HS-5 (cell line): ENCODE measurements around the gene GPR107.

Experiments used
- DNase-seq: peaks from one replicate; pipeline ENCODE4 v3.0.0-alpha.2; 2012; ENCODE audit warnings: low read depth

GPR107 gene

DNA sequence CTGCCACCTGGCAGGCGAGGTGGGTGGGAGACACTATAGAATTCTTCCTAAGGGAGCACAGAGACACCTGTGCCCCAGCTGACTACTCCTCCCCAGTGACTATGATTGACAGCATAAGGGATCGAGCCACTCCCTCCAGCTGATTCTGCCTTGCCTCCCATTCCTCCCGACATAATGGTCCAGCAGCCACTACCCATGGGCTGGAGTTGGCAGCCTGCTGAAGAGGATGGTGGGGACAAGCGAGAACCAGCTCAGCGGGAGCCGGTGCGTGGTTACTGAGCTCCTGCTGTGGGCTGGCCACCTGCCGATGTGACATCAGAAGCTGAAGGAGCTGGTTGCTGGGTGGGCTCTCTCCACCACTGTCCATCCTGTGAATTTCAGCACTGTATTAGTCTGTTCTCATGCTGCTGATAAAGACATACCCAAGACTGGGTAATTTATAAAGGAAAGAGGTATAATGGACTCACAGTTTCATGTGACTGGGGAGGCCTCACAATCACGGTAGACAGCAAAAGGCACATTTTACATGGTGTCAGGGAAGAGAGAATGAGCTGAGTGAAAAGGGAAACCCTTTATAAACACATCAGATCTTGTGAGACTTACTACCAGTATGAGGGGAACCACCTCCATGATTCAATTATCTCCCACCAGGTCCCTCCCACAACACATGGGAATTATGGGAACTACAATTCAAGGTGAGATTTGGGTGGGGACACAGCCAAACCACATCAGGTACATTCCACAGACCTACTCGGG, 106.4 kb downstream of the GPR107 start:
- DNase-seq, result no peak

DNA sequence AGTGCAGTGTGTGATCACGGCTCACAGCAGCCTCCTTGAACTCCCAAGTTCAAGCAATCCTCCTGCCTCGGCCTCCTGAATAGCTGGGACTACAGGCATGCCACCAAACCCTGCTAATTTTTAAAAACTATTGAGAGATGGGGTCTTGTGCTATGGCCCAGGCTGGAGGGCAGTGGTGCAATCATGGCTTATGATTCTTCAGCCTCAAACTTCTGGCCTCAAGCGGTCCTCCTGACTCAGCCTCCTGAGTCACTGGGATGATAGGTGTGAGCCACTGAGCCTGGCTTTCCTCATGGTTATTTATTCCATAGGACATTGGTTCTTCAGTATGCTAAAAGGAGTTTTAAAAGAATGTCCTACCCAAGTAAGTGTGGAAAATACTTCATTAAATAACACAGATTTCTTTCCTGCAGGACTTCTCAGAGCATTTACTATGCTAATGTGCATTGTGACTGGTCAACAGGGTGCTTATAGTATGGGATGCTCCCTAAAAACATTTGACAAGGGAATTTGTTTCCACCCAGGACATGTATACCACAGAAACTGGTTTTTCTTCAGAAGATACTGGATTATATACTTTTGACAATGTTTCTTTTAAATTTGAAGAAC, 107.3 kb downstream of the GPR107 start:
- no peak for DNase-seq

DNA sequence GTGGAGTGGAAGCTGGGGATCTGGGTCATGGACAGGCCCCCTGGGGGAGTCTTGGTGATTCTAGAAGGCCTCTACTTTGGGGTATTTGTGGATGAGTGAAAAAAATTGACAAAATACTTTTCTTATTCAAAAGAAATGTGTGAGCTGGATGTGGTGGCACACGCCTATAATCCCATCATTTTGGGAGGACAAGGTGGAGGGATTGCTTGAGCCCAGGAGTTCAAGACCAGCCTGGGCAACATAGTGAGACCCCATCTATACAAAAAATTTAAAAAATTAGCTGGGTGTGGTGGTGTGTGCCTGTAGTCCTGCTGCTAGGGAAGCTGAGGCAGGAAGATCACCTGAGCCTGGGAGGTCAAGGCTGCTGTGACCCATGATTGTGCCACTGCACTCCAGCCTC, 111.9 kb downstream of the GPR107 start:
- no peak for DNase-seq

DNA sequence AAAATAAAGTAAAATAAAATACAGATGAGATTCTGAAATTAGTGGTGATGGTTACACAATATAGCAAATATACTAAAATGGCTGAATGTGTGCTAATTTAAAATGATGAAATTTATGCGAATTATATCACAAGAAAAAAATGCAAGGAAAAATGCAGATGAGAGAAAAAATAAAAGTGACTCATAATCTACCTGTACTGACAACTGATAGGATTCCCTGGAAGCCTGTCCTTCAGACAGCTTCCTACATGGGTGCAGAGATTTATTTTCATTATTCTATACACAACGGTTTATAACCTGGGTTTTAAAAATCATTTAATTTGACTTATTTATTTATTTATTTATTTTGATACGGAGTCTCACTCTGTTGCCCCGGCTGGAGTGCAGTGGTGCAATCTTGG, 112.7 kb downstream of the GPR107 start:
- no peak for DNase-seq

DNA sequence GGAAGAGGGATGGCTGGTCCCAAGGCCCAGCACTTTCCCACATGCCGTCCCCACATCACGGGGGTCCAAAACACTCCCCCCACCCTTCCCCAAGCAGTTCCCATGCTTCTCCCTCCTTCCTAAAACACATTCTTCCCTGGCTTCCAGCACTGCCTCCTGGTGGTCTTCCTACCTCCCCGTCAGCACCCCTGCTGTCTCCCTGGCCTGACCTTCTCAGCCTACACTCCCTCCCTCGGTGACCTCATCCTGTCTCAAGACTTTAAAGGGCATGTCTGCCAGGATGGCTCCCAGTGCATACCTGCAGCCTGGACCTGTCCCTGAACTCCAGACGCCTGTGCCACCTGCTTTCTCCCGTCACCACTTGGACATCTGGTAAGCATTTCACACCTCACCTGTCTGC, 114.2 kb downstream of the GPR107 start:
- no peak for DNase-seq

DNA sequence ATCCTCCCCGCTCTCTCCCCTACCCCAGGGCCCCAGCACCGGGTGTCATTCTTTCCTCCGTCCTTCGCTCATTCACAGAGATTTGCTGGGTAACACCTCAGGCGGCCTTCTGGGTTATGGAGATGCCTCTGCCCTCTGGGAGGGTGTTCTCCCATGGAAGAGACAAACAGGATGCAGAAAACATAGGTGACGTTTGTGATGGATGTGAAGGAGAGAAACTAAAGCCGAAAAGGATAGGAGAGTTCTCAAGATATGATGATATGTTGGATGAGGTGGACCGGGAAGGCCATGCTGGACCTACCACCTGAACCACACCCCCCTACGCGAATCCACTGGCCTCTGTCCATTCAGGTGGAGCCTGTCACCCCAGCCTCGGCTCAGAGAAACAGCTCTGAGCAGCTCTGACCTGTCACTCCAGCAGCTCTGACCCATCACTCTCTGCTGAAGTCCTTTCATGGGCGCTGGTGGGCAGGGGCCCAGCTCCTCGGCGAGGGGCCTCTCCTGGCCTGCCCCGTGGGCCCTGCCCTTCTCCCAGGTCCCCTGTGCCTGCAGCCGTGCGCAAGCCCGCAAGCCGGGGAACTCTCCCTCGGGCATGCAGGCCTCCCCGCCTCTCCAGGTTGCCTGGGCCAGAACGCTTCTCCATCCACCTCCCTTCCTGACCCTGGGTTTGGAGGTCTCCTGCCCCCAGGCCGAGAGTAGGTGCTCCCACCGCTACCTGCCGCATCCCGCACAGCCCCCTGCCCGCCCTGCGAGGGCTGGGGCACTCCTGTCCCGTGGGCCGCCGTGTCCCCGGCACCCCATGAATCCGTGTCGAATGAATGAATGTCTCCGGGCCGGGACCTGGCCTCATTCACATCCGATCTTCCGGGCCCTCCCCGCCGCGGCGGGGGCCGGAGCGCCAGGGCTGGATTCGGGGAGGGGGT, 117.8 kb downstream of the GPR107 start:
- no peak for DNase-seq

DNA sequence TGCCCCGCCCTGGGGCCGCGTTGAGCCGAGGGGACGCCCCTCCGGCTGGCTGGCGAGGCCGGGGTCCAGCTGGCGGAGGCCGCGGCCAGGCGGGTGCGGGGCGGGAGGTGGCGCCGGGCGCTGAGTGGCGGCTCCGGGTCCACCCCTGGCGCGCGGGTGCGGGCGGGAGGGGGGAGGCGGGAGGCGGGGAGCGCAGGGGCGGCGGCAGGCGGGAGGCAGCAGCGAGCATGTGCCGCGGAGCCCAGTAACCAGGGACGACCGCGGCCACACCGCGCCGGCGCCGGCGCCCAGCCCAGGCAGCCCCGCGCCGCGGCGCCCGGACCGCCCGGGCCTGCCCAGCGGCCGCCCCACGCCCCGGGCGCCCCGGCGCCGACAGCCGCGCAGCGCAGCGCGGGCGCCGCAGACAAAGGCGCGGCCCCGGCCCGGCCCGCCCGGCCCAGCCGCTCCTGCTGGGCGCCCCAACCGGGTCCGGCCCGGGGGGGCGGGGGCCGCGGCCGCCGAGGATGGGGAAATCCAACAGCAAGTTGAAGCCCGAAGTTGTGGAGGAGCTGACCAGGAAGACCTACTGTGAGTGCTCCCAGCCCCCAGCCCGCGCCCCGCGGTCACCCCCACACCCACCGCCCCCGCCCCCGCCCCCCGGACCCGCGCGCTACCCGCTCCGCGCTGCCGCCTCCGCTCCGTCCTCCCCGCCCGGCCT, 118.6 kb downstream of the GPR107 start, which contains the start of gene NCS1:
NCS1 (plus strand) TSS at position 244 of the 697 bp plus-strand sequence; CDS start at position 504, 260 bp downstream.
- no peak for DNase-seq

DNA sequence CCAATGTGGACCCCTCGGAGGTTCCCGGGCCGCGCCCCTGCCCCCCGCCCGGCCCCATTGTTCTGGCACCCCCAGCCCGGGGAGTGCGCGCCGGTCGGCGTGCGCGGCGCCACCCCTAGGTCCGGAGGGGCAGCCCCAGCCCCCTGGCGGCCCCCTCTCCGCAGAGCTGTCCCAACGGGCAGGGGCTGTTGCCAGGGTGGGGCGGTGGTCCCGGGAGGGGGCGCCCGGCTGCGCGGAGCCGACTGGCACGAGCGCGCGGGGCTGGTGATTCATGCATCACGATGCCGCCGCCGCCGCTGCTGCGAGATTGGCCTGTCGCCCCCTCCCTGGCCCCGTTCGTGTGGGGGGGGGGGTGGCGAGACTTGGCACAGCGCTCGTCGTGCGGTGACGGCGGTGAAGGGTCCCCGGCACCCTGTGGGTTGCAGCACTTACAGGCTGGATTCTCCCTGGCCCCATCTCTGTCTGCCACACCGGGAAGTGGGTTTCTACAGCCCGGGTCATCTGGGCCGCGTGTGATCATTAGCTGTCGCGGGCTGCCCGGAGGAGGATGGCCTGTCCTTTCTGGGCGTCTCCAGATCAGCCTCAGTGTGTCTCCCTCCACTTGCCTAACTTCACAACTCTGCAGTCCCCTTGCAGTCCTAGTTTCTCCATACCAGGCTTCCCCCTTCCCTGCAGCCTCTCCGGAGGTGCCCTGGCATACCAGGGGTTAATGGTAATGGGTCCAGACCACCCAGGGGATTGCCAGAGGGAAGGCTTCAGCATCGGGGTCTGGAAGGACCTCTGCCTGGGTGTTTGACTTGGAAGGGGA, 119.4 kb downstream of the GPR107 start:
- DNase-seq, result no peak

DNA sequence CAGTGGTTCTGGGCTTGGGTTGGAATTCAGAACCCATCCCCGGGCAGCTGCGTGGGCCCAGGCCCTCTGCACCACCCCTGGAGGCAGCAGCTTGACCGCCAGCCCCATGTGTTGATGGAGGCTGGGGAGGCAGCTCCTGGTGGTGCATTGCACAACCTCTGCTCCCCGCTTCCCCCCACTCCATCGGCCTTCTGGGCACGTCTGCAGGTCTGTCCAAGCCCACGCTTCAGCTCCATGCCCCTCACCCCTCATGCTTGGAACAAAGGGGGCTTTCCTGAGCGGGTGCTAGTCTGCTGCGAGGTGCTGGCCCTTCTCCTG, 119.9 kb downstream of the GPR107 start:
- no peak for DNase-seq

DNA sequence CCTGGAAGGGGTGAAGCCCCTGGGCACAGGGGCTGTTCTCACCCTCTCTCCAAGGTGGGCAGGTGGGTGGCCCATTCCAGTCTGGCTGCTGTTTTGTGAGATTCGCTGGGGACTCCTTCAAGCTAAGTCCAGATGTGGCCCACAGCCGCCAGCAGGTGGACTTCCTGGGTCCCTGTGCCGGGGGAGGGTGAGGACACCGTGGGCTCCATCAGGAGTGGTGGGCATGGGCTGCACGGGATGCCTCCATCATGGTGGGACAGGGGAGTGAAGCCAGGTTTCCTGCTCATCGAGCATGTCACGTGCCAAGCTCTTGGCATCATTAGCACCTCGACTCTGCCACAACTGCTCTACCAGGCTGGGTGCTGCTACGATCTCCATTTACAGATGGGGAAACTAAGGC, 120.3 kb downstream of the GPR107 start:
- no peak for DNase-seq

DNA sequence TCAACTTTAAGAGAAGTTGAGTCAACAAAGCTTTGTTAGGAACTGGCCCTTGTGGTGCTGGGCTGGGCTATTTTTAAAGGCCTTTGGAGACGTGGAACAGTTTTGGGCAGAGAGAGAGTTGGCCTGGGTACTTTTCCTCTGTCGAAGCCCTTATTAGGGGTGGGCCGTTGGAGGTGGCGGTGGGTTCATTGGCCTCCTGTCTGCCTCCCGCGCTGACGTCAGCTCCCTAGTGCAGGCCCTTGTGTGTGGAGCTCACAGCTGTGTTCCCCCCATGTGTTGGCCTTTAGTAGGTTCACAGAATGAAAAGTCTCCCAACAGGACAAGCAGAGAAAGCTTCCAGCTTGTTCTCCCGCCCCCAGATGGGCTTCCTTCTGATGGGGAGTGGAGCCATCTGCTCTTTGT, 121.2 kb downstream of the GPR107 start:
- no peak for DNase-seq

DNA sequence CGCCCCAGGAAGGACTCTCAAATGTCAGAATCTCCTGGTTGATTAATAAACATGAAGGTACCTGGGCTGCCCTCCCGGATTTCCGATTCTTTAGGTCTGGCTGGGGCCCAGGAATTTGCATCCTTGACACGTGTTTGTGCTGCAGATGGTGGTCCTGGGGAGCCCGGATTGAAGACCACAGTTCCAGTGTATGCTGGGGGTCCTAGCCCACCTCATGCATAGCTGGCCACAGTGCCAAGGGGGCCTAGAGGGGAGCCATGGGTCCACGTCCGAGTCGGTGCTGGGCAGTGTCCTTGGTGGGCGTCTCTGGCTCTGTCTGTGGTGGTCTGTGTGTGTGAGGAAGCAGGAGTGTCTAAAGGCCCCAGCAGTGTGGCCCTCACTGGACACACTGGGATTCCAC, 121.6 kb downstream of the GPR107 start:
- no peak for DNase-seq

DNA sequence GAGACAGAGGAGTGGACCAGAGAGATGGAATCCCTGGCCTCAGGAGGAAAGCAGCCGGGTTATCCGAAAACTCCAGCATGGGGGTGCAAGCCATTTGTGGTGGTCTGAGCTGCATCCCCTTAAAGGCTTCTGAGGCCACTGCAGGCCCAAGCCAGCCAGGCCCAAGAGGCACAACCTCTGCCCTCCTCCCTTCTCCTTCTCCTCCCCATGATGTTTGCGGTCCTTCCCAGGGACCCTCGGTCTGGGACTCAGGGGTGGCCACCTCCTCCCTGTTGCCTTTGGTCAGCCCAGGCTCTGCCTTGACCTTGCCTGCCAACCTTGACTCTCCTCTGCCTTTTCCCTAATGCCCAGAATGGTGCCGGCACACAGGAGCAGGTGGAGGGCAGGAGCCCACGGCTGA, 123.1 kb downstream of the GPR107 start:
- DNase-seq, result no peak

DNA sequence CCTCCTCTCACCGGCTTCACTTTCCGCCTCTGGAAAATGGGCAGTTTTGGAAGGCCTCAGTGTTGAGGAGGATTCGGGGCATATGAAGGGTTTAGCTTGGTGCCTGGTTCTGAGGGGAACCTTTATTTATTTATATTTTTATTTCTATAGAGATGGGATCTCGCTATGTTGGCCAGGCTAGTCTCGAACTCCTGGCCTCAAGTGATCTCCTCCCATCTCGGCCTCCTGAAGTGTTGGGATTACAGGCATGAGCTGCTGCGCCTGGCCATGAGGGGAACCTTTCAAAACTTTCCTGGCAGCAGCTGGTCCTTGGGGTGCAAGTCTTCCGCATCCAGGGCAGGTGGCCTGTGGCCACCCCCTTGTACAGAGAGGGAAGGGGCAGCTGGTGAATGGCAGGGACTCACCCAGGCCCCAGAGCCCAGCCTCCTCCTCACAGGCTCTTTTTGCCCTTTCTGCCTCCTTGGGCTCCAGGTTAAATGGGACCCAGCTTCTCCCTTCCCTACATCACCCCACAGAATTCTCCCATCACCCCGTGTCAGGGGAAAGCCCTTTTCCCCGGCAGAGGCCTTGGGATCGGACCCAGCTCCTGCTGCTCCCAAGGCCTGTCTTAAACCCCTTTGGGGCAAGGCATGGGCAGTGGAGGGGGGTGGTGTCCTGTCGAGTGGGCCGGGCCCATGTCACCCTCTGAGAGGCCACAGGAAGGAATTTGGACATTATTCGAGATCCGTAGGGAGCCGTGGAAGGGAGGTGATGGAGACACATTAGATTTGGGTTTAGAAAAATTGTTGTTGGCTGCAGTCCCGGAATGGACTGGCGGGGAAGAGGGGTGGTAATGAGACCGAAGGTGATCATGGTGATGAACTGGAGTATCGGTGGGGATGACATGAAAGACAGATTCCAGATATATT, 124.4 kb downstream of the GPR107 start:
- DNase-seq, result no peak

DNA sequence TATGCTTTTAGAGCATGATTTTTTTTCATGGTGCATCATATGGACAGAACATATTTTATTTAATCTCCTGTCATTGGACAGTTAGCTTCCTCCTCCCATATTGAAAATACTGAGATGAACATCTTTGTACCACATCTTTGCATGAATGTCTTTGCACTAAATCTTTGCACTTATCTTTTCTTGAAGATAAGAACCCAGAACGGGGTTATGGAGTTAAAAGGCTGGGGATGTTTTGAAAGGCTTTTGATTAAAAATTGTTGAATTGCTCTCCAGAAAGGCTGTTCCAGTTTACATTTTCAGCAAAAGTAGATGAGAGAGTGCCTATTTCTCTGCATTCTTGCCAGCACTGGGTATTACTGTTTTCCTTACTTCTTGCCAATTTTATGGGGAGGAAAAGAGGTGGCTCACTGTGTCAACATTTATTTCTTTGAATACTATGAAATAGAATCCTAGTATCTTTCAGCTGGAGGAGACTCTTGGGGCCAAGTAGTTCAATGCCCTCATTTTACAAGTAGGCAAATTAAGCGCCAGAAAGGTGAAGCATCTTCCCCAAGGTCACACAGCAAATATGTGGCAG, 125.7 kb downstream of the GPR107 start:
- DNase-seq, result no peak

DNA sequence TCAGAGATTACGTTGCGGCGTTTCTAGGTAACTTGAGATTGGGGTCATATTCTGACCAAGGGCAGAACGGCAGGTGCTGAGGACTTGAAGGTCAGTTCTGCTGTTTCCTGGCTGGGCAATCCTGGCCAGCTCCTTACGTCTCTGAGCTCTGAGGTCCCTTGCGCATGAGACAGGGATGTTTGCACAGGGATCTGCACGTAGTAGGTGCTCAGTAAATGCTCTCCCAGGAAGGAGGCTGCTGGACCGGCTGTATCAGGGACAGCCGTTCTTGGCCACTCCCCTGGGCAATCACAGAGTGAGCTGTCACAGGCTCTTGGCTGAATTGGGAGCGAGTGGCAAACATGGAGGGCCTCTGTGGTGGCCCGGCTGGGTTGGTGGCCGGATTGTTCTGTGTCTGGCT, 126.8 kb downstream of the GPR107 start:
- DNase-seq, result no peak

DNA sequence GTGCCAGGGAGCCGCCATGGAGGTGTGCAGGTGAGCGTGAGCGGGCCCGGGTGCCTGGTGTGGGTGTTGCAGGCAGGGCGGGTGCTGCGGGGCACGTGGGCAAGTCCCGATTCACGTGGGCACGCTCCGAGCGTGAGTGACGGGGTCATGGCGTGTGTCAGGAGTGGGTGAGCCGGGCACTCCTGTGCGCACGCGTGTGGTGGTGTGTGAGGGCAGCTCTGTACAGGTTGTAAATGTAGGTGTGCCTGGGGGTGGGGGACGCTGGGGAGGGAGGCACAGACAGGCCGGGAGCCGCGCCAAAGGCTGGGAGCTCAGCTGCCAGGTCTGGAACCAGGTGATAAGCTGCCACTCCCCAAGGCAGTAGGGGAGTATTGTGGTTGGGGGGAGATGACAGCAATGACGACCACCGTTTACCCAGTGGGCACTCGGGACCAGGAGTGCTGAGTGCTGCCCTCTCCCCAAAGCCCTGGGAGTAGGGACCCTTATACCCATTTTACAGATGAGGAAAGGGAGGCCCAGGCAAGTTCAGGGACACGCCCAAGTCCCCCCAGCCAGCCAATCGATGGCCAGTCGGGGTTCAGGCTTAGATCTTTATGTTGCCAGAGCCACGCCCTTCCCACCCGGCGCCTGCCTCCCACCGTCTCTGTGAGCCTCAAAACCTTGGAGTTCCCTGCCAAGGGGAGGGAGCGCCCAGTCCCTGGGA, 128.1 kb downstream of the GPR107 start:
- DNase-seq, result no peak

DNA sequence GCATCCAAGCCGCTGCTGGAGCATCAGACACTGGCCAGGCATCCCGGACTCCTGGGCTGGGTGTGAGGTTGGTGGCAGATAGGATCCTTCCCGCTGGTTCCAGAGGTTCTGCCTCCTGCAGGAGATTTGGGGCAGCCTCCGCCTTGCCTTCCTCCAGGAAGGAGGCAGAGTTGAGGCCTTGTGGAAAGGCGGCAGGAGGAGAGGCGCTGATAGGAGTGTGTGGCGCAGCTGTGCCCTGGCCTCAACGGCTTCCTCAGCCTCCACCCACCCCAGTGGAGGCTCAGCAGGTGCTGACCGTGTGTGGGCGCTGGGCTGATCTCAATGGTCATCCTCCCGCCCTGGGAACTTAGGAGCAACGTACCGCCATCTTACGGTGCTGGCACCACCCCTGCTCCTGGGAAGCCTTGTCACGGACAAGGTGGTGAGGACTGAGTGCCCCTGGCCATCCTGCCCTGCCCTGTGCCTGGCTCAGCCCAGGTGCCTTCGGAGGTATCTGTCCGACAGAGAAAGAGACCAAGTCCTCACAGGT, 128.7 kb downstream of the GPR107 start:
- no peak for DNase-seq

DNA sequence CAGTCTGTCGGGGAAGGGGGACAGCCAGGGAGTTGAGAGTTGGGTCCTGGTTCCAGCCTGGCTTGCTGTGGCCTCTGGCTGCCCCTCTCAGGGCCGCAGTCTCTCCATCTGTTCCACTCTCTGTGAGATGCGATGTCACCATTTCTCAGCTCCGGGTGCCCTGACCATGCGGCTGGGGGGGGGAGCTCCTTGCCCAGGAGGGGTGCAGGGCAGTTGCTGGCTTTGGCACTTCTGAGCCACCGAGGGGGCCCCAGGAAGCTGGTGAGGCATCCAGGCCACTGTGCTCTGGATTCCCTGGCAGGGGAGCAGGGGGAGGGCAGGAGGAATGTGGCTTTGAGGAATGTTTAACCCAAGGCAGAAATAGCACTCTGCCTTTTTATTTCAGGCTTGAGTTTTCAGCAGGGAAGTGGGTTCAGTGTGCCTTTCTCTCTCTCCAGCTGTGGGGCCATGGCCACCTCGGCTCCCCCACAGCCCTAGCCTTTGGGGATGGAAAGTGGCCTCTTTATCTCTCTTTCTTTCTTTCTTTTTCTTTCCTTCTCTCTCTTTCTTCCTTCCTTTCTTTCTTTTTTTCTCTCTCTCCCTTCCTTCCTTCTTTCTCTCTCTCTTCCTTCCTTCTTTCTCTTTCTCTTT, 129.5 kb downstream of the GPR107 start:
- peak; percentile 39 for DNase-seq
